A549 treated with AZD9567 at 1 μM for 4 hours (cell line): Measurements from ENCODE around the gene F5. TPM values are rescaled to one million over a fixed set of nuclear protein-coding genes. Genes with fewer than 3 reads are reported as not detected.

Source experiments
- total RNA-seq: library from RNA; stranded (reverse); fragments of 200-300 nt; extraction: Qiagen RNA extraction; gene quantifications from 5 replicates; pipeline ENCODE4 v1.2.3, GENCODE V29; 2022; ENCODE audit not compliant: insufficient read depth

F5 gene
- 0.06 to 0.17 TPM (median 0.12 TPM) in 4 of 5 replicates, not detected in the other for total RNA-seq

DNA sequence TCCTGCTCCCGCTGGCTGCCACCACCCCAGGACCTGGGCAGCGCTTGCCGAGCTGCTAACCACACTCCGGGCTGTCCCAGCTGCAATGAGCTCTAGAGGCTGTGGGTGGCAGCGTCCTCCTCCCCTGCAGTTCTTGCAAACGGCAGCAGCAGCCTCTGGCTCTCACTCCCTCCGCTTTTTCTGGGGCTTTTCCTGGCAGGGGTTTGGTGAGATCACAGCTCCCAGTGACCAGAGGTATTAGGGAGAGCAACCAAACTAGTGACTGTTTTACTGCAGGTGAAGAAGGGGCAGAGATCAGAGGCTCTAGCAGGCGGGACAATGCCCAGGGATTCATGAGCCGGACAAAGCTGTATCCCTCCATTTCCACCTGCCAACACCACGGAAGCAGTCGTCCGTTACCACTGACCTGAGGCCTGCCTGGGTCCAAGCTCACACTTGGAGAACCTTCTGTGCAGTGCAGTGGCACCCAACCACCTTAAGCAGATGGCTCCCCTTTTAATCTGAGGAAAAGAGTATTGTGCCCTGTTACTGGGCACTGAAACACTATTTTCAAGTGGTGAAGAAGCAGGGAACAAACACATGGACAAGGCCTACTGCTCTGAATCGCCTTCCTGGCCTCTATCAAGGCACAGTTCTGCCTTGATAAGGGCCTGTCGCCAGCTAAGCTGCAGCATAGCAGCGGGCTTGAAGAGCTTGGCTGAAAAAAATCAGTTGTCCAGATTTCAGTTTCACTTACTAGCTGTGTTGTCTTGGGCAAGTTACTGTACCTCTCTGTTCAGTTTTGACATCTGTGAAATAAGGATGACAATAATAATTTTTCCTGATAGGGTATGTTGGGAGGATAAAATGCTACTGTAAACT, at the start of gene F5:
F5 (minus strand) TSS at position 87 of the 861 bp plus-strand sequence. CDS start 95 bp downstream, outside the sequence.

DNA sequence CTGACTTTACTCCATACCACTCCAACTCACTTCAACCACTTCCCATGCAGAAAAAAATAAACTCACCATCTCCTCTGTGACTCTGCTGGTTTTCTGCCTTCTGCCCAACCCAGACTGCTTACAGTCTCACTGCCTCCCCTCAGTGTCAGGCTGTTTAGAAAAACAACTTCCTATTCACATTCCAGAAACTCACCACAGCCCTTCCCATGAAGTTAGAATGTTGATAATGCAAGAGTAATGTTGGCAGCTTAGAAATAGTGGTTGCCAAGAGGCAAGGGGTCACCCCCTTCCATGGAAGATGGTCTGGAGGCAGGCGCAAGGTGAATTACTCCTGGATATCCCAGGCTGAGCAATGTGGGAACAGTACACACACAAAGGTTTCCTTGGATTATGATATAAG, 43.7 kb upstream of the F5 start, which contains the start of gene SELP:
SELP (minus strand) TSS at position 119 of the 400 bp plus-strand sequence; CDS start at position 69, 50 bp downstream.

DNA sequence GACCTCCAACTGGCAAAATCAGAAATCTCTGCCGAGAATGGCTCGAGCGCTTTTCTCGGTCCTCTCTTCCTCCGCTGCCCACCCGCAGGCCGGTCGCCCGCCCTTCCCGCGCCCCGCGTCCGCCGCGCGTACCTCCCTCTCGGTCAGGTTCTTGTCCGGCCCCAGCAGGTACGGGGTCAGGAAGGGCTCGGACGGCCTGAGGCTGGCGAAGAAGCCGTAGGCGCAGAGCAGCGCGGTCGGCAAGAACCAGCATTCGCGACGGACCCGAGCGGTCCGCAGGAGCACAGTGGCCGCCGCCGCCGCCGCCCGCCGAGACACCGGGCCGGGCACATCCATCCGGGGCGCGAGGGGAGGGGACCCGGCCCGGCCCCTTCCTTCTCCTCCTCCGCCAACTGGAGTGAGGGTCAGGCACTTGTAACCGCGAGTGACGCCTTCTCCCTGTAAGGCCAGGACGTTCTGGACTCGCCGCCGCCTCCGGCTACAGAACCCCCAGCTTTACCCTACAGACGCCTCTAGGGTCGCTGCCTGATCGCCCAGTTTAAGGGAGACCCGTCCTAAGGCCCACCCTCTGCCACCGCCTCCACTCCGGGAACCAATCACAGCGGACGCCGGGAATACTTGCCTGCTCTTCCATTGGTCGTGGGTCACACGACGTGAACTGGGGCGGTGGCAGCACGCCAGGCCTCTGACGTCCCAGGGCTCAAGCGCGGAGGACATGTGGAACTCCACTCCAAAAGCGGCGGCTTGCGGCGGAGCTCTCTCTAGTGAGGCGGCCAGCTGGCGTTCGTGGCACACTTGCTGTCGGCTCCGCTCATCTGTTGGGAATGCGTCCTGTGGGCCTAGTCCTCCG, 100.6 kb downstream of the F5 start, which contains the start of gene SLC19A2:
SLC19A2 (minus strand) TSS at position 514 of the 850 bp plus-strand sequence; CDS start at position 336, 178 bp downstream.

Other genes starting within 250 kb of the F5 start
- 18.3 to 60.3 TPM (median 23.4 TPM) in 5 replicates for gene NME7, start 218.7 kb downstream of the F5 start, total RNA-seq
- 11.4 to 24.0 TPM (median 13.4 TPM) in 5 replicates for gene BLZF1, start 218.3 kb downstream of the F5 start, total RNA-seq
- gene CCDC181, start 159.0 kb downstream of the F5 start, total RNA-seq = 0.08 to 0.18 TPM (median 0.12 TPM) in 4 of 5 replicates, not detected in the other
- gene SLC19A2, start 100.5 kb downstream of the F5 start, total RNA-seq = 22.5 to 28.8 TPM (median 26.1 TPM) in 5 replicates
- gene SELP, start 43.6 kb upstream of the F5 start, total RNA-seq = not detected in 5 replicates
- gene SELL, start 125.1 kb upstream of the F5 start, total RNA-seq = 0.15 to 0.35 TPM (median 0.21 TPM) in 4 of 5 replicates, not detected in the other
- 0.02 TPM in 1 of 5 replicates, not detected in the others for gene SELE, start 147.6 kb upstream of the F5 start, total RNA-seq
- gene METTL18, start 208.4 kb upstream of the F5 start, total RNA-seq = 4.1 to 5.8 TPM (median 4.7 TPM) in 5 replicates